Measurements from ENCODE around the gene TMEM86A.

Gene TMEM86A

DNA sequence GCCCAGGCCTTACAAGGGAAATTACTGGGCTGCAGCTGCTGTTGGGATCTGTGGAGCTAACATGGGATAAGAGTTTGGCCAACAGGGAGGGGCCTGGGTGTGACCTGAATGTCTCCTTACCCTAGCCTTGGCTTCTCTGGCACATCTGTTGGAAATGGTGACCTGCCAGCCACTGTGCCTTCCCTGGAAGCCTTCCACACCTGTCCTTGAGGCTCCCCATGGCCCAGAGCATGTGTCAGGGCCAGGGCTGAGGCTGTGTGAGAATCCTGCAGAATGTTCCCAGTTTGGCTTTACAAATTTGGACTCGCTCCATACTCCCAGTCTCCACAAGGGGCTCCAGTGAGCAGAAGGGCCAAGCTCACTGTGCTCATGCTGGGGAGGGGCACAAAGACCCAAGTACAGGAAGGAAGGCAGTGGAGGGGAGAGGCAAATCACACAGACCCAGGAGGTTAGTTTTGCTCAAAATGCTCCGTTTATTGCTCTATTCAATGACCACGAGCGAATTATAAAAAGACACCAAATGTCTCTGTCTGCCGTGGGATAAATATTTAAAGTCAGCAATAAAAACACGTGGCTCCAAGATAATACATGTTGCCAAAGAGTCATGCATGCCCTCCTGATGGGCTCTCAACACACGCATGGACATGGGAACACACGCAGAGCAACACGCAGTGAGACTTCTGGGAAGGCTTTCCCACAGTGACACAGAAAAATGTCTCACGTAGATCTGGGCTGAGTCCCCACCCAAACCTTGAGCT lies 29.1 kb downstream of the TMEM86A start:
- peak; percentile 41 for DNase-seq

DNA sequence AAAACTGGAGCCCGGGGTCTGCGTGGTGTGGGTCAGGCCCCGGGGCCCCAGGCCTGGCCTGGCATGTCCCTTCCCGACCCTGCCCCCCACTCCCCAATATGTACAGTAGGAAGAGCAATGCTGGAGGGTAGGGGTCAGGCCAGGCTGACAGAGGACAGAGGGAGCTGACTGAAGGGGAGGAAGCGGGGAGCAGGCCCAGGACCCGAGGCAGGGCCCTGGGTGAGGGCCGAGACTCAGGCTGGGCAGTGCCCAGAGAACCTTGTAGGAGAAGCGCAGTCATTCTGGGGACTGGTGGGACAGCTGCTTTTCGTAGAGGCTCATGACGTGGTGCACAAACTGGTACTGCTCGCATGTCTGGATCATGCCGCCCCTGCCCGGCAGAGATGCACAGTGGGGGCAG lies 30.1 kb downstream of the TMEM86A start:
- no peak for DNase-seq

DNA sequence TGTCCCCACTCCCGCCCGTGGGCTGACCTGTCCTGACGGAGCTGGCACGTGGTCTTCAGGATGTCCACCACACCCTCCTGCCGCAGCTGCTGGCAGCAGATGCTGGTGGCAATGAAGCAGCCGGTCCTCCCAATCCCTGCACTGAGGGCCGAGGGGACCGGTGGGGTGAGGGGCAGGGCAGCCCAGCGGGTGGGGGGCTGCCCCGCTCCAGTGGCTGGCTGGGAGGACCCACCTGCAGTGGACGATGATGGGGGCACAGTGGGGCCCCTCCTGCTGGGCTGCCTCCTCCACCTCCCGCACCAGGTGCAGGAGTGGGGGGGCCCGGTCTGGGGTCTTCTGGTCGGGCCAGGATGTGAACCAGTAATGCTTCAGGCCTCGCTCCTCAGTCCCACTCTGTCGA lies 30.8 kb downstream of the TMEM86A start:
- no peak for DNase-seq

DNA sequence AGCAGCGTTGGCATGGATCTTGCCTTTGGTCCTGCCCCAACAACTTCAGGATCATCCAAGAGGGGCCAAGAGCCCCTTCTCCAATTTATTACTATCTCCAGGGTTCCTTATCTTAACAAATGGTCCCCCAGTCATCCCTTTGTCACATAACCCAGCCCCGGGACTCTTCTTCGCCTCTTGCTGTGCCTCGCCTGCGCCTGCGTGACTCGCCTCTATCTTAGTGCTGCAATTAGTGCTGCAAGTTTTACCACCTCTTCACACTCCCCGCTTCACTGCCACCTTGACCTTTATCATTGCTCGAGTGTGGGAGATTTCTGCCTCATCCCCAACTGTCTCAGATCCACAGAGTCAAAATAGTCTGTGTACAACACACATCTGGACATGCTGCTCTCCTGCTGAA lies 31.4 kb downstream of the TMEM86A start:
- DNase-seq: no peak

DNA sequence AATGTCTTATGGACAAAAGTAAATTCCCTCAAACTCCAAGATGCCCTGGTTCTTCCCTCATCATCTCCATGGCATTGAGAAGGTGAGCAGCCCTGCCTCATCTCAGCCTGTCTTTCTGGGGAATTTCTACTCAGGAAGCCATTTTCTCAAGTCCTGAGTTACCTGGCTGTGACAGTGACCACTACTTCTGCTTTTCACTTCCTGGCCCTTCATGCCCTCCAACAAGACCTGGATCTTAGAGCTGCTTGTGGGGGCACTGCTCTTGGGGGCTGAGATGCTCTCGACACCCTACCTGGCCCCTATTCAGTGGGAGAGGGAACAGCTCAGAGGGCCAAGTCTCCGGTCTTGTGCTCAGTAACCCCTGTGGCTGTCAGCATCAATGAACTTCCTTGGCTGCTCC lies 32.9 kb downstream of the TMEM86A start:
- DNase-seq: no peak

DNA sequence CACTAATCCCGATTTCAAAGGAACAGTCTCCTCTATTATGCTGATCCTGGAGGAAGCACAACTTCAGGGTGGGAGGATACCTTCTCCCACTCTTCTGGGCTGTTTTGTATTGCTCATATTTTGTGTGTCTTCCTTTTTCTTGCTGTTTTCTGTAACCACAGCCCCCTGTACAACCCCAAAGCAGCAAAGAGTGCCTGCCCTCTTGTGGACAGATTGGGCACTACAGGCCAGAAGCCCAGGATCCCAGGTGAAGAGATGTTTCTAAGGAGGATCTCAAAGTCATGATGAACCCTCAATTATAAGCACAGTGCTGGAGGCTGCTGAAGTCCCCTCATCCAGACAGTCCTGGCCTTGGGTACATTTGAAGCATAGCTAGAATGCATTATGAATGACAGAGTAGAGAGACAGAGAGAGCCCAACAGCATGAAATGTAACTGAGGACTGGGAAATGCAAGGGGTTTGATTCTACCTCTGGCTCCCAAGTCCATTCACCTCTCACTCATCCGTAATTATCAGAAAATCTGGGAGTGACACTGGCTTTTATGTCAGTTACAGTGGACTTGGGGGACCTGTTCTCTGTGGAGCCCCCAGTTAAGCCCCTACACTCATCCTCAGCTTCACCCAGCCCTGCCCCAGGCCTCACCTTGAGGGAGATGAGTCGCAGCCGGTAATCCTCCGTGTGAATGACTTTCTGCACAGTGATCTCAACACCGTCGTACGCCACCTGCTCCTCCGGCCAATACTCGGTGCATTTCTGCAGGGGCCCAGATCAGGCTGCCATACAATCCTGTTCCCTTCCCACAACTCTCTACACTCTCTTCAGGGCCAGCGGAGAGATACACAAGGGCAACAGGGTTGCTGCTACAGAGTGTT lies 33.6 kb downstream of the TMEM86A start:
- peak; percentile 64 for DNase-seq

DNA sequence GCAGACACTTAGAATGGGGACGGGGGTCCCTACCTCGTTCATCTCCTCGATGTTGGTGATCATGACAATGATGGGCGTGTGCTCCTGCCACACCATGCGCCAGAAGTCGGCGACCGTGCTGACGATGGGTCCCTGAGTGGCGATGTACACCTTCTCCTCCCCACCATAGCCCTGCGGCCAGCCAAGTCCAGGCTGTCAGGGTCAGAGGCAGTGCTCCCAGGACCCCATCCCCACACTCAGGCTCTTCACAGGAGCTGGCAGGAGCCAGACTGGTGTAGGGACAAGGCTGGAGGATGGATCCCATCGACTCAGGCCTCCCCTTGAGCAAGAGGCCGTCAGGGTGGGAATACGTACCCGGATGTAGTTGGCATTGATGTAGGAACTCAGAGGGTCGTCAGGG lies 34.6 kb downstream of the TMEM86A start:
- DNase-seq: no peak

DNA sequence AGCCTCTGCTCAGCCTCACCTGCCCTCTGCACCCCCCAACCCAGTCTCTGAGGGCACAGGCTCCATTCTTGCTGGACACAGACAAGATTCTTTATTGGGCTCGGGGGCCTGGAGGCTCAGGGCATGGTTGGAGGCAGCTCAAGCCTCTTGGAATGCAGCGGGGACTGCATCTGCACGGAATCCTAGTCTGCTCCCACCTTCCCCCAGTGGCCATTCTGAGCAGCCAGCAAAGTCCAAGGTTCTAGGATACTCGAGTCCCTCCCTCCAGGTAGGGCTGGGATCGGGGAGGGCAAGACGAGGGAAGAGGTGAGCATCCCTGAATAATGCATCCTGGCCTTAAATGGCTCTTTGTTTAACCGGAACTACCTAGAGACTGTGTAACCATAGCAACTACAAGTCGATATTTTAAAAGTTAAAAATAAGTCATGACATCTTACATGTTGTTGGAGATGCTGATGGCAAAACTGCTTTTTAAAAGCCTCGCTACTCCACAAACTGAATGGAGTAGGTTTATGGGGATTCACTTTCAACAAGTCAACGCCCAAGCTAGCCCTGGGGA lies 38.1 kb downstream of the TMEM86A start:
- DNase-seq: no peak

DNA sequence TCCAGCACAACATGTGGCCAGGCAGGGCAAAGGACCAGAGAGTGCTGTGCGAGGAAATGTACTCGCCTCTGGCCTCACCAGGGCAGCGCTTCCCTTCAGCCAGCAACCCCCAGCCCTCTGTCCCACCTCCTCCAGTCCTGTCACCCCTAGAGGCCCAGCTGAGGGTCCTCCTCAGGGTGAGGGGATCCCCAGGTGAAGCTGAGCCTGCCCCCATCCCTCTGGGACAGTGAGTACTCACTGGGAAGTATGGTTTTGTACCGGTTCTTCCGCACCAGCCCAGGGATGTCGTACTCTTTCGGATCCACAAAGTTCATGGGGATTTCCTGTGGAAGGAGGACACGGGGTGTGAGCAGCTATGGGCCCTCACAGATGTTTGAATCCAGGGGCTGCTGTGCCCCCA lies 39.1 kb downstream of the TMEM86A start:
- no peak for DNase-seq

DNA sequence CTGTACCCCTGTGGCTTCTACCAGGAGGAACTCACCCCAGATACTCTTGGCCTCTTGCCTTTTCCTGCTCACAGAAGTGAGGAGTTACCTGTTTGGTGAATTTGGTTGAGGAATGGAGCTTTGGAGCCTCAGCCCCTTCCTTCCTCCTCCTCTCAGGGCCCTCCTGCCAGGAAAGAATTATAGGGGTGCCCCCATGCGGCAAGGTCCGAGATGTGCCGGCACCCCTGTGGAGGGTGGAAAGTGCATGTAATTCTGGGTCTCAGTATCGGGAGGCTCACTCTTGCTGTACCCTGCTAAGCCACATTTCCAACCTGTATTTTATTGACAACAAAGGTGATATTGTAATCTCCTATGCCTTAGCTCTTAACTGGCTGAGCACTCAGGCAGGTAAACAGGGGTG lies 41.1 kb downstream of the TMEM86A start:
- no peak for DNase-seq

DNA sequence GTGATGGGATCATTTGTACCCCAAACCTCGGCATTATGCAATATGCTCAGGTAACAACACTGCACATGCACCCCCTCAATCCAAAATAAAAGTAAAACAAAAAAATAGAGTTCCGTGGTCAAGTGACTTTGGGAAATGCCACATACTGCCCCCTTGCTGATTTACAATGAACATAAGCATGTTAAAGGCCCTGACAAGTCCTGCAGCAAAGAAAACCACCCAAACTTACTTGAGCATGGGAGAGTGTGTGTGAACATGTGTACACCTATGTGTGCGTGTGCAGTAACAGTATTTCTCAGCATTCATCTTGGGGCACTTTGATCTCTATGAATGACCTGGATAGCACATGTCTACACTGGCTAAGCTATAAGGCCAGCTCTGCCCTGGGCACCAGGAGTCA lies 43.2 kb downstream of the TMEM86A start:
- no peak for DNase-seq

DNA sequence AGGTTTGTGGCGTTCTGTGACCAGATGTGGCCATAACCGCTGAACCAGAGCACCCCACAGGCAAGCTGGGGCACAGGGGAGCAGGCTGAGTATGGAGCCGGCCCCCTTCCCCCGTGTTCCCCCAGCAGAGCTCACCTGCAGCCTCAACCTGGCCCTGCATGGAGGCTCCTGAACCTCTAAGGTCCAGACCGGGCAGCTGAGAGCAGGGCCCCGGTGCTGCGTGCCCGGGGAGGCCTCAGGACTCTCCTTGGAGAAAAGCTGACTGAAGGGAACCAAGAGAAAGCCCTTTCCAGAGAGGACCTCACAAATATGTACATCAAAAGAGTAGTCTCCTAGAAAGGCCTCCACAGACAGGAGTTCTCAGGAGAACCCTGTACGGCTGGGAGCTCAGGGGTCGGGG lies 44.8 kb downstream of the TMEM86A start:
- no peak for DNase-seq

DNA sequence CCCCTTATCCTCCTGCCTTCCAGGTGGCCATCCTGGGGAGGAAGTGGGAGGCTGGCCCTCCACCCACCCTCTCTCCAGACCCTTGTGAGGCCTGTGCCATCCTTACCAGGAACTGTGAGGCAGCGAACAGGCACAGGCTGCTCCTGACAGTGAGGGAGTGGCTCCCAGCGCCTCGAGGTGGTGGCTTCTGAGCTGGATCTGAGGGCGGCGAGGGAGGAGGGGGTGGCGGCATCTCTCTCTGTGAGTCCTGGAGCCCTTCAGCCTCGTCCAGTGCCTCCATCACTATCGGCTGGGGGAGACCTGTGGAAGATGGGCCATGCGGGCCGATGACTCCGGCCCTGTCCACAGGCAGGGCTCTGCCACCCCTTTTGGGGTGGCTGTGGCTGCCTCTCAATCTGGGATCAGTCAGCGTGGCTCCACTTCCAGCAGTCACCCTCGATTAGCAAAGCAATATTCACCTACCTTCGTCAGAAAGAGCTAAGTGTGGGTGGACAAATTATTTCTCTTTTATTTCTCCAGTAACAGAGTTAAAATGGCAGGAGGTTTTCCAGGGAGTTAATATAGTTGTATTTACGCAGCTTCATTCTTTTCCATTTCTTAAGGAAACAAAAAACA lies 45.4 kb downstream of the TMEM86A start:
- no peak for DNase-seq

DNA sequence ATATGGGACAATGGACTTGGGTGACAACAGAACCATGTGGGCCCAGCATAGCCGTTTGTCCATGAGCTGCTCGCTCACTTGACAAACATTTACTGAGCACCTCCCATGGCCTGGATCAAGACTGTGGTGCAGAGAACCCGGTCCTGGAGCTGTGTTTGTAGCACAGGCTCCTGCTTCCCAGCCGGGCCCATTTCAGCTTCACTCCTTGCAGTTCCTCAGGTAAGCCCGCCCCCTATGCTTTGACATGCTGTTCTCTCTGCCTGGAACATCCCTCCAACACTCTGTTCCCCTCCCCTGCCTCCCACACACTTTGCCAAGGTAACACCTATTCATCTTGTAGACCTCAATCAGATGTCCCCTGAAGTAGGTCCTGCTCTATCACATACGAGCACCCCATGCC lies 46.7 kb downstream of the TMEM86A start:
- no peak for DNase-seq

DNA sequence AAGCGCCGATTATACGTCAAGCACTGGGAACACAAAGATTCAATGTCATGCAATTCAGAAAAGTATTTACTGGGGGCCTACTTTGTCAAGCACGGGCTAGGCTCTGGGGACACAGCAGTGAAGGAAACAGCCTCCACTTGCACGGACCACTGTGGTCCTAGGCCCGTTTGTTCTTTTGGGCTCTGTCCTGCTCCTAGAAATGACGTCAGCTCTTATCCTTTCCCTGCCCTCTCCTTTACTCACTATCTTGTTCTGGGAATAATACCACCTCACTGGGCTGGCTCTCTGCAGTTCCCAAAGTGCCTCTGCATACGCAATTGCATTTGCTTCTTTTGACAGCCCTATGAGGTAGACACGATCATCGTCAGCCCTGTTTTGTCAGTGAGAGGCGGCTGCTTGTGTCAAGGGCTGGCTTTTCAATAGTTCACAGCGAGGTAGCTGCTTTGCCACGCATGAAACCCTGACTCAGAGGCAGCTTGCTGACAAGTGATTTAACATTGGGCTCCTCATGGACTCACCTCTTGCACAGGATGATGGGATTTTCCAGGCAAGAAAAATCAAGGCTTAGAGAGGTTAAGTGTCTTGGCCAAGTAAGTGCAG lies 50.3 kb downstream of the TMEM86A start:
- DNase-seq: no peak

DNA sequence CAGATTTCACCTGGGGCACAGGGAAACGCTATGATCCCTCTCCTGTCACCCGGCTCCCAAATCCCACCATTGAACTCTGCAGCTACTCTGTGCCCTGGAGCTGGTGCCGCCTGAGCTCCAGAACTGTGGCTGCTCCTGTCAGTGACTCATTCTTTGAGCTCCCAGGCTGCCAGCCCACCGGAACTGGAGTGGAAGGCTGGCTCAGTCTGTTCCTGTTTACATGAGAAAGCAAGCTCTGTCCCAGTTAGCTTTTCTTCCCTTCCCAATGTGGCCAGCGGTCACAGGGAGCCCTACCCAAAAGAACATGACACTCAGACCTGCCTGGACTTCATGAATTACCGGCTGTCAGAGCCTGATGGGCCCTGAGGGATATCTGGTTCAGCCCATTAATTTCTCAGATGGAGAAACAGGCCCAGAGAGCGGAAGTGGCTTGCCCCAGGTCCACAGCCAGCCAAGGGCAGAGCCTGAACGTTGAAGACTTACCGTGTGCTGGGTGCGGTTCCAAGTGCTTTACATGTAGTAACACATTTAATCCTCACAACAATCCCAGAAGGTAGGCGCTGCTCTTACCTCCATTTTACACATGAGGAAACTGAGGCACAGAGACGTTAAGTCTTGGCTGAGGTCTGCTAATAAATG lies 51.2 kb downstream of the TMEM86A start:
- DNase-seq: no peak

DNA sequence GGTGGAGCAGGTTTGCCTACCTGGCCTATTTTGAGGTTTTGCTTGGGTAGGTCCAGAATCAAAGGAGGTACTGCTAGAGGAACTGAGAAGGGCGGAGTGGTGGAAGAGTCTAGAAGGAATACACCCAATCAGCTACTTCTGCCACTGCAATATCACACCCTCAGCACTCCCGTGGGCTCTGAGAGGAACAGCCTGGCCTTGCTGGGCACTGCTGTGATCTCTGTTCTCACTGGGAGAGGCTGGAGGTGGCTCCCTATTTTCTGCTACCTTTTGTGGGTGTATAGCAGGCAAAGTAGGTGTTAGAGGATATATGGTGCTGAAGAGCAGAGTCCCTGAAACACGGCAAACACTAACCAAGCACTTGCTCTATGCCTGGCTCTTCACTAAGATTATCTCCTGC lies 52.4 kb downstream of the TMEM86A start:
- DNase-seq: no peak

DNA sequence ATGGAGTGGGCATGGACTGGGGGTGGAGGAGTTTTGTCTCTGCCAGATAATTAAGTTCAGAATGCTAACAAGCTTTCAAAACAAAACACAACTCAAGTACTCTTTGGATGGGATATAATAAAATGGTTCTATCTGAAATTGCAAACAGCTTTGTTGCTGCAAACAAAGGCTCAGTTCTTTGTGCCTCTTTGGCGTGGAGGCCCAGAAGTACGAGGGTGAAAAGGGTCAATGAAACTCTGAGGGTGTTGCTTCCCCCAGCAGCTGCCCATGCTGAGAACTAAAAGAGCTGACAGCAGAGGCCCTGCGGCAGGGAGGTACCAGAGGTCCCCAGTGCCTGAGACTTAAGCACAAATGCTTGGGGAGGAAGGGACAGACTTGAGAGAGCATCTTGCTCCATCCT lies 53.9 kb downstream of the TMEM86A start:
- no peak for DNase-seq

DNA sequence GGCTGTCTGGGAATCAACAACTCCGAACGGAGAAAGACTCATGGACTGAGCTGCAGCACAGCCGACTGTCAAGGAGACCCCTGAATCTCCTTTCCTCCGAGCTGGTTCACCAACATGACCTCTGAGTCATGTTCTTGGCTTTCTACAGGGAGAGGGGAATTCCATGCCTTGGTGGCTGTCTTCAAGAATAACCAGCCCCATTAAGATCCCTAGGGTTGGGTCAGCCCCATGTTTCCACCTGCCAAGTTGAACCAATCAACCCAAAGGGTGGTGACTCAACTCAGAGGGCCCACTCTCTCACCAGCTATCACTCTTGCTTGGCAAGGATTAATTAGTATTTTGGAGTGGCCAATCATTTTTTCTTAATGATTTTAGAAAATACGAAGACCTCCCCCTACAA lies 55.7 kb downstream of the TMEM86A start:
- DNase-seq: no peak

Measured in T-helper 9 cell (primary cell).